Activated T-cell treated with anti-CD3 and anti-CD28 coated beads, Interleukin-2, amount 50 U/mL, for 72 hours (primary cell): Measurements from ENCODE around the gene SMARCA4. TPM values are rescaled to one million over a fixed set of nuclear protein-coding genes. Genes with fewer than 3 reads are reported as not detected.

Source experiments
- ATAC-seq, 2 donors: fragments of 150-1000 bp; cut with Tn5 transposase; replicated peaks in 1 of 2; 2 replicates each; pipeline ENCODE4 v1.10.0; 2021; ENCODE audit warnings: moderate library complexity in 2 of 2, mild to moderate bottlenecking in 1 of 2
- DNase-seq, 2 donors: peaks; one replicate each; pipeline ENCODE4 v3.0.0; 2021 to 2022; ENCODE audit warnings: mixed read lengths in 1 of 2
- H3K27ac Mint-ChIP-seq: one replicate; pipeline ENCODE4 v1.8.0; 2022; ENCODE audit warnings: mild to moderate bottlenecking, moderate library complexity, mixed read lengths
- H3K27me3 Mint-ChIP-seq: one replicate; pipeline ENCODE4 v1.8.0; 2022; ENCODE audit warnings: low read depth, mixed read lengths
- H3K36me3 Mint-ChIP-seq, 2 donors: one replicate each; pipeline ENCODE4 v1.8.0; 2022; ENCODE audit warnings: mixed read lengths in 2 of 2, mild to moderate bottlenecking in 1 of 2; ENCODE audit not compliant: insufficient read depth in 2 of 2
- H3K4me1 Mint-ChIP-seq: one replicate; pipeline ENCODE4 v1.8.0; 2022; ENCODE audit warnings: low read depth, mixed read lengths
- H3K4me3 Mint-ChIP-seq, 2 donors: one replicate each; pipeline ENCODE4 v1.8.0; 2022; ENCODE audit warnings: mild to moderate bottlenecking in 2 of 2, mixed read lengths in 2 of 2, moderate library complexity in 2 of 2
- H3K9me3 Mint-ChIP-seq, 2 donors: one replicate each; pipeline ENCODE4 v1.8.0; 2022; ENCODE audit warnings: mixed read lengths in 2 of 2
- total RNA-seq, 2 donors: library from RNA; stranded (reverse); gene quantifications; one replicate each; pipeline ENCODE4 v1.2.3, GENCODE V29; 2022

Gene SMARCA4
- total RNA-seq, 2 donors from 2014 or later = 80.5 to 83.2 TPM

- no peaks in the 10 kb centered on the region for H3K9me3 Mint-ChIP-seq
- peak overlapping the region; percentile 11 for H3K27ac Mint-ChIP-seq
- H3K4me1 Mint-ChIP-seq = peaks cover 27% of the 10 kb centered on the region
- ATAC-seq (no peak), DNase-seq (no peak)
- peaks cover 0 to 2% of the 10 kb centered on the region in 2 donors for H3K36me3 Mint-ChIP-seq
- H3K4me3 Mint-ChIP-seq = no peak overlapping the region
- no peaks in the 10 kb centered on the region for H3K27me3 Mint-ChIP-seq
Measured at GRCh38 chr19:10975374-10976130, 14.7 kb downstream of the SMARCA4 start.

GRCh38 chr19:10976131-10976892, 15.5 kb downstream of the SMARCA4 start:
- H3K27ac Mint-ChIP-seq = peak overlapping the region; percentile 11
- H3K4me3 Mint-ChIP-seq = no peak overlapping the region

DNA sequence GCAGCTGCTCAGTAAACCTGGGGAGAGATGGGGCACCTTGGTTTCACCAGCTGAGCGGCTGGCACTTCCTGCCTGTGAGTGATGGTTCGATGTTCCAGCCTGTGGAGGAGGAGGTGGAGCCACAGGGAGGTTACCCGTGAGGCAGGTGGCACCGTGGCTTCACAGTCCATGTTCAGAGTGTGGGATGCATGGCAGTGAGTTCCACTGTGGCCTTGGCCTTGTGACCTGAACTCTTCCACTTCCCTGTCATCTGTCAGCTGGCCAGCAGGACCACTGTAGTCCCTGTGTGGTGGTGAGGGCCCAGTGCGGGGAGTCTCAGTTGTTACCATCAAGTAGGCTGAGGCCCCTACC, 16.9 kb downstream of the SMARCA4 start:
- H3K4me3 Mint-ChIP-seq = no peak overlapping the region
- DNase-seq = no peak
- peaks cover 0 to 2% of the 10 kb centered on the region in 2 donors for H3K36me3 Mint-ChIP-seq
- no peaks in the 10 kb centered on the region for H3K27me3 Mint-ChIP-seq
- H3K9me3 Mint-ChIP-seq = no peaks in the 10 kb centered on the region
- H3K27ac Mint-ChIP-seq = peak overlapping the region; percentile 17
- peaks cover 26% of the 10 kb centered on the region for H3K4me1 Mint-ChIP-seq
- no peak for ATAC-seq

More at GRCh38 chr19:10976131-10976892, 15.5 kb downstream of the SMARCA4 start:
- peaks cover 26% of the 10 kb centered on the region for H3K4me1 Mint-ChIP-seq
- ATAC-seq (no peak), DNase-seq (no peak)
- H3K36me3 Mint-ChIP-seq = peaks cover 0 to 2% of the 10 kb centered on the region in 2 donors
- no peaks in the 10 kb centered on the region for H3K9me3 Mint-ChIP-seq
- no peaks in the 10 kb centered on the region for H3K27me3 Mint-ChIP-seq

GRCh38 chr19:10979951-10980381, 19.1 kb downstream of the SMARCA4 start:
- H3K27me3 Mint-ChIP-seq = no peaks in the 10 kb centered on the region
- H3K4me1 Mint-ChIP-seq = peaks cover 18% of the 10 kb centered on the region
- ATAC-seq = peak; percentile 76 to 84
- H3K27ac Mint-ChIP-seq = no peak overlapping the region
- peak overlapping the region; percentile 27 to 37 for H3K4me3 Mint-ChIP-seq
- H3K9me3 Mint-ChIP-seq = no peaks in the 10 kb centered on the region
- DNase-seq = peak; percentile 18 to 27
- peaks cover 0 to 3% of the 10 kb centered on the region in 2 donors for H3K36me3 Mint-ChIP-seq

- Mint-ChIP-seq H3K4me3 (no peak overlapping the region), H3K4me1 (peaks cover 13% of the 10 kb centered on the region), H3K9me3 (no peaks in the 10 kb centered on the region), H3K27me3 (no peaks in the 10 kb centered on the region), H3K27ac (no peak overlapping the region), H3K36me3 (peaks cover 0 to 3% of the 10 kb centered on the region in 2 donors)
- no peak for ATAC-seq
- DNase-seq = no peak
Measured at GRCh38 chr19:10981252-10981895, 20.5 kb downstream of the SMARCA4 start.

DNA sequence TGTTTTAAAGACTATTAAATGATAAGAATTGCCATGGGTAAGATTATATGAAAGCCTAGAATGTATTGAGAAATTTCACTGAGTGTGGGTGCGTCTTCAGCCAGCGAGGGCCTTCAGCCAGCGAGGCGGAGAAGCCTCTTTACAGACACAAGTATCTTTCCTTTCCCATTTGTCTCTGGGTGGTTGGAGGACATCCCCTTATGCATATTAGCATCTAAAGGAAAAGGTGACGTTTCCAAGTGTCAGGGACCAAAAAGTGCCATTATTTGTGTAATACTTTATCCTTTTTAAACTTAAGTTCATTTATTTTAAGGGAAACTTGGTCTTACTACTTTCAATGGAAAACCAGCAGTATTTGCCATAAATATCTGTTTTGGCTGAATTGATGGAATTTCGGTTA, 22.2 kb downstream of the SMARCA4 start:
- no peak overlapping the region for H3K4me3 Mint-ChIP-seq
- no peak for ATAC-seq
- peaks cover 0 to 3% of the 10 kb centered on the region in 2 donors for H3K36me3 Mint-ChIP-seq

GRCh38 chr19:10984166-10984735, 23.4 kb downstream of the SMARCA4 start:
- Mint-ChIP-seq H3K27me3 (no peaks in the 10 kb centered on the region), H3K9me3 (no peaks in the 10 kb centered on the region), H3K4me3 (no peak overlapping the region), H3K36me3 (peaks cover 0 to 10% of the 10 kb centered on the region in 2 donors), H3K27ac (no peak overlapping the region), H3K4me1 (no peaks in the 10 kb centered on the region)
- DNase-seq (no peak), ATAC-seq (no peak)

More for the DNA sequence above, 22.2 kb downstream of the SMARCA4 start:
- peak overlapping the region; percentile 20 for H3K27ac Mint-ChIP-seq
- no peaks in the 10 kb centered on the region for H3K9me3 Mint-ChIP-seq
- peaks cover 2% of the 10 kb centered on the region for H3K4me1 Mint-ChIP-seq
- no peaks in the 10 kb centered on the region for H3K27me3 Mint-ChIP-seq
- no peak for DNase-seq

GRCh38 chr19:10985502-10985901, 24.7 kb downstream of the SMARCA4 start:
- Mint-ChIP-seq H3K4me1 (no peaks in the 10 kb centered on the region), H3K27me3 (no peaks in the 10 kb centered on the region), H3K36me3 (peaks cover 0 to 13% of the 10 kb centered on the region in 2 donors), H3K4me3 (no peak overlapping the region), H3K9me3 (no peaks in the 10 kb centered on the region), H3K27ac (no peak overlapping the region)
- DNase-seq = no peak
- ATAC-seq = no peak

DNA sequence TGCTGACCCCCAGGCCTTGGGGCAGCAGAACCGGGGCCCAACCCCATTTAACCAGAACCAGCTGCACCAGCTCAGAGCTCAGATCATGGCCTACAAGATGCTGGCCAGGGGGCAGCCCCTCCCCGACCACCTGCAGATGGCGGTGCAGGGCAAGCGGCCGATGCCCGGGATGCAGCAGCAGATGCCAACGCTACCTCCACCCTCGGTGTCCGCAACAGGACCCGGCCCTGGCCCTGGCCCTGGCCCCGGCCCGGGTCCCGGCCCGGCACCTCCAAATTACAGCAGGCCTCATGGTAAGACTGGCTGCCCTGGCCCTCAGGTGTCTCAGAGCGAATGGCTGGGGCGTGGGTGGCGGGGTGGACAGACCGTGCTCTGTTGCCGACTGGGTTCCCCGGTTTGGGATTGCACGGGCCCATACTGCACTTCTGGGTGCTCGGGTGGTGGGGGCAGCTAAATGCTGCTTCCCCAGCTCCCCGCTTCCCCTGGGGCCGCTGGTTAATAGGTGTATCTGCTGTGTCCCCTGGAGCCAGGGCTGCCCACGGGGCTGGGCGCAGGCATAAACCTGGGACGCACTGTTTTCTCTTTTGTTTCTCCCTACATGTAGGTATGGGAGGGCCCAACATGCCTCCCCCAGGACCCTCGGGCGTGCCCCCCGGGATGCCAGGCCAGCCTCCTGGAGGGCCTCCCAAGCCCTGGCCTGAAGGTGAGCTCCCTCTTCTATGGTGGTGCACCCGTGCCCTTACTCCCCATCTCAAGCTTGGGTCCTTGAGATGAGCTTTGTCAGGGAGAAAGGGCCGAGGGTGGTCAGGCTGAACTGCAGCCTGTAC, 25.7 kb downstream of the SMARCA4 start:
- no peaks in the 10 kb centered on the region for H3K27me3 Mint-ChIP-seq
- peaks cover 6% of the 10 kb centered on the region for H3K4me1 Mint-ChIP-seq
- H3K4me3 Mint-ChIP-seq = no peak overlapping the region
- ATAC-seq (no peak), DNase-seq (no peak)
- peaks cover 2 to 17% of the 10 kb centered on the region in 2 donors for H3K36me3 Mint-ChIP-seq
- no peaks in the 10 kb centered on the region for H3K9me3 Mint-ChIP-seq
- no peak overlapping the region for H3K27ac Mint-ChIP-seq

DNA sequence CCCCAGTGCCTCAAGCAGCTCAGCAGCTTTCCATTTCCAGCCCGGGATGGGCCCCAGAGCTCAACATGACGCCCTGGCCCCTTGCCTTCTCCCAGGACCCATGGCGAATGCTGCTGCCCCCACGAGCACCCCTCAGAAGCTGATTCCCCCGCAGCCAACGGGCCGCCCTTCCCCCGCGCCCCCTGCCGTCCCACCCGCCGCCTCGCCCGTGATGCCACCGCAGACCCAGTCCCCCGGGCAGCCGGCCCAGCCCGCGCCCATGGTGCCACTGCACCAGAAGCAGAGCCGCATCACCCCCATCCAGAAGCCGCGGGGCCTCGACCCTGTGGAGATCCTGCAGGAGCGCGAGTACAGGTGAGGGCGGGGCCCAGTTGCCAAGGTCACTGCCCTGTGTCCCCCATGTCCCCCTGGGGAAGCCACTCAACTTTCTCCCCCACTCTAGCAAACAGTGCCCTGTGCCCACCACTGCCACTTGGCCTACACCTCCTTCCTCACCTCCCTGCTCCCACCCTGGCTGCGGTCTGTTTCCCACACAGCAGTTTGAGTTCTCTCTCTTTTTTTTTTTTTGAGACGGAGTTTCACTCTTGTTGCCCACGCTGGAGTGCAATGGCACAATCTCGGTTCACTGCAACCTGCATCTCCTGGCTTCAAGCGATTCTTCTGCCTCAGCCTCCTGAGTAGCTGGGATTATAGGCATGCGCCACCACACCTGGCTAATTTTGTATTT, 26.9 kb downstream of the SMARCA4 start:
- Mint-ChIP-seq H3K4me1 (peaks cover 10% of the 10 kb centered on the region), H3K27ac (no peak overlapping the region), H3K27me3 (no peaks in the 10 kb centered on the region), H3K9me3 (no peaks in the 10 kb centered on the region), H3K4me3 (no peak overlapping the region), H3K36me3 (peaks cover 2 to 18% of the 10 kb centered on the region in 2 donors)
- no peak for ATAC-seq
- DNase-seq = no peak

DNA sequence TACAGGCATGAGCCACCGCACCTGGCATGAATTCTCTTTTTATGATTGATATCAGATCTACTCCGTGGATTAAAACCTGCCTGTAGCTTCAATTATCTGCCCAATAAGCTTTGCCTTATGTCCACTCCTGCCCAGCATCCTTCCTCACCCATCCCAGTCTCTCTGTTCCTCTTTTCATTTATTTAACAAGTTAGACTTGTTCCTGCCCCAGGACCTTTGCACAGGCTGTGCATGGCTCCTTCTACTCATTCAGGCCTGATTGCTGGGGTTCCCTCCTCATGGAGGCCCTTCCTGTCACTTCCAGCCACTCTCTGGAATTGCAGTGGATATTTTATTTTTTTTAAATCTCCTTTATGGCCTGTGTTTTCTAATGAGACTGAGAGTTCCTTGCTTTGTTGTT, 27.6 kb downstream of the SMARCA4 start:
- peaks cover 2 to 18% of the 10 kb centered on the region in 2 donors for H3K36me3 Mint-ChIP-seq
- H3K9me3 Mint-ChIP-seq = no peaks in the 10 kb centered on the region
- H3K4me3 Mint-ChIP-seq = no peak overlapping the region
- H3K4me1 Mint-ChIP-seq = peaks cover 10% of the 10 kb centered on the region
- DNase-seq = no peak
- peak overlapping the region; percentile 18 for H3K27ac Mint-ChIP-seq
- no peaks in the 10 kb centered on the region for H3K27me3 Mint-ChIP-seq
- ATAC-seq = no peak

DNA sequence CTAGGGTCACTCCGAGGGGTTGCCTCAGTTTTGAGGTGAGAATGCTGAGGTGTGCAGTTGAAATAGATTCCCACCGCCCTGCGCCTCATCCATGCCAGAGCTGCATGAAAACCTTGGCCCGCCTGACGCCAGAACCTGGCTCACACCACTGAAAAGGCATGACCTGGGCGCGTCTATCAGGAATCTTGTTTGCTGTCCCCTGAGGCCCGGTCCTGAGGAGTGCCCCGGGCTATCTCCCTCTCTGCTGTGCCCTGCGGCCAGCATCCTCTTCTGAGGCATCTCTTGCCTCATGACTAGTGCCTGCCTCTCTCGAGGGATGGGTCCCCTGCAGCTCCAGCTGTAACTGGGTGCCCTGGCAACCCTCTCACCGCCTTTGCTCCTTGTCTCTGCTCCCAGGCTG, 28.1 kb downstream of the SMARCA4 start:
- Mint-ChIP-seq H3K4me3 (no peak overlapping the region), H3K9me3 (no peaks in the 10 kb centered on the region), H3K27me3 (no peaks in the 10 kb centered on the region), H3K4me1 (peaks cover 10% of the 10 kb centered on the region), H3K36me3 (peaks cover 2 to 18% of the 10 kb centered on the region in 2 donors), H3K27ac (peak overlapping the region; percentile 19)
- ATAC-seq = no peak
- no peak for DNase-seq
